HepG2 (cell line): ENCODE data around the gene CRADD. TPM values are rescaled to one million over a fixed set of nuclear protein-coding genes. Genes with fewer than 3 reads are reported as not detected.

Experiments used
- ATAC-seq: fragments of 200-7000 bp; cut with Tn5 transposase; 3 replicates; pipeline ENCODE4 v1.9.1; 2020; ENCODE audit warnings: mild to moderate bottlenecking, moderate library complexity
- BruUV-seq: library from RNA; stranded (reverse); fragments of 400-500 nt; replicated peaks from 2 replicates; lab custom pipeline; 2021; lab: Mats Ljungman, UMichigan
- CTCF ChIA-PET: fragments of 300-600 bp; formaldehyde crosslinking; extraction: SDS; loops from one replicate; lab custom pipeline; 2021; ENCODE audit warnings: low total read pairs, inconsistent platforms, low intra/inter-chr PET ratio; lab: Yijun Ruan, JAX
- POLR2A ChIA-PET: fragments of 350-600 bp; sonication (Branson Sonifier 250); formaldehyde crosslinking; loops from one replicate; lab custom pipeline; 2020; ENCODE audit warnings: antibody characterized with exemption, inconsistent platforms; lab: Yijun Ruan, JAX
- DNase-seq: peaks from one replicate; pipeline ENCODE4 v3.0.0-alpha.2; 2015; ENCODE audit warnings: low spot score
- FAIRE-seq: peaks from 3 replicates; lab custom pipeline; 2011; peaks lifted over from hg19 to GRCh38; lab: Jason Lieb, UNC
- H2AFZ ChIP-seq: one replicate; pipeline ENCODE4 v1.6.1; 2011; ENCODE audit warnings: low read length, inconsistent platforms
- H3K27ac ChIP-seq: fragments of 300-600 bp; 3 replicates; pipeline ENCODE4 v1.8.0; 2011; ENCODE audit warnings: mixed run types, mild to moderate bottlenecking, mixed read lengths, low read length, inconsistent platforms; ENCODE audit not compliant: insufficient read depth; ENCODE audit errors: extremely low read length
- H3K27me3 ChIP-seq, 2 experiments: fragments of 200-600 bp in 1 of 2; 2 replicates in 1 of 2; 3 replicates in 1 of 2; pipeline versions ENCODE4 v1.6.0 to v1.8.0; 2011; ENCODE audit warnings: low read length in 2 of 2, mild to moderate bottlenecking in 2 of 2, moderate library complexity in 2 of 2, inconsistent platforms in 1 of 2; ENCODE audit not compliant: insufficient read depth in 2 of 2, control insufficient read depth in 1 of 2
- H3K36me3 ChIP-seq, 2 experiments: fragments of 200-600 bp in 1 of 2; replicated peaks in 1 of 2; 2 replicates in 1 of 2; 3 replicates in 1 of 2; pipeline versions ENCODE4 v1.5.1 to v1.8.0; 2011; ENCODE audit warnings: low read length in 2 of 2, inconsistent platforms in 1 of 2; ENCODE audit not compliant: insufficient read depth in 2 of 2, control insufficient read depth in 1 of 2
- H3K4me1 ChIP-seq: 2 replicates; pipeline ENCODE4 v1.5.1; 2012; ENCODE audit warnings: low read length, inconsistent platforms; ENCODE audit not compliant: insufficient read depth
- H3K4me2 ChIP-seq: 2 replicates; pipeline ENCODE4 v1.6.0; 2011; ENCODE audit warnings: low read depth, low read length, inconsistent platforms
- H3K4me3 ChIP-seq, 3 experiments: fragments of 200-600 bp in 1 of 3; sonication (generic), shearing (Covaris generic) in 1 of 3; replicated peaks in 1 of 3; 2 replicates each; pipeline ENCODE4 v1.5.1; 2011 to 2016; ENCODE audit warnings: low read length in 3 of 3, inconsistent platforms in 2 of 3, low read depth in 2 of 3, mild to moderate bottlenecking in 2 of 3, control low read depth in 1 of 3, mixed read lengths in 1 of 3; ENCODE audit not compliant: insufficient read depth in 1 of 3
- H3K79me2 ChIP-seq: one replicate; pipeline ENCODE4 v1.6.1; 2011; ENCODE audit warnings: low read length, inconsistent platforms; ENCODE audit not compliant: insufficient read depth
- H3K9ac ChIP-seq: 2 replicates; pipeline ENCODE4 v1.6.0; 2011; ENCODE audit warnings: mild to moderate bottlenecking, low read depth, low read length, inconsistent platforms; ENCODE audit not compliant: insufficient read depth
- H3K9me3 ChIP-seq: 2 replicates; pipeline ENCODE4 v1.5.1; 2012; ENCODE audit warnings: mild to moderate bottlenecking, low read length
- H4K20me1 ChIP-seq: 2 replicates; pipeline ENCODE4 v1.6.0; 2011; ENCODE audit warnings: inconsistent platforms, mild to moderate bottlenecking, low read length, moderate library complexity; ENCODE audit not compliant: insufficient read depth
- FIP1L1 ChIP-seq: fragments of 200-400 bp; formaldehyde crosslinking; IDR thresholded peaks from 2 replicates; pipeline ENCODE4 v1.6.1; 2018; ENCODE audit warnings: low read depth, mild to moderate bottlenecking, low read length, moderate library complexity, borderline replicate concordance; ENCODE audit not compliant: insufficient read depth
- KLF11 ChIP-seq: IDR thresholded peaks from 2 replicates; pipeline ENCODE4 v1.6.1; 2016; ENCODE audit warnings: missing compliant biosample characterization
- POGZ ChIP-seq: sonication (generic); formaldehyde crosslinking; IDR thresholded peaks from 2 replicates; pipeline ENCODE4 v1.4.0; 2020; ENCODE audit warnings: mild to moderate bottlenecking, missing genetic modification reagents
- RFX1 ChIP-seq: fragments of 450-650 bp; IDR thresholded peaks from 2 replicates; pipeline ENCODE4 v1.6.1; 2017
- SP5 ChIP-seq: IDR thresholded peaks from 2 replicates; pipeline ENCODE4 v1.6.1; 2016; ENCODE audit warnings: low read depth, borderline replicate concordance
- STAG1 ChIP-seq: sonication (generic); formaldehyde crosslinking; IDR thresholded peaks from 2 replicates; pipeline ENCODE4 v1.4.0; 2020; ENCODE audit warnings: missing genetic modification reagents
- TCF7 ChIP-seq: sonication (generic); IDR thresholded peaks from 2 replicates; pipeline ENCODE4 v1.6.1; 2016; ENCODE audit warnings: antibody characterized with exemption, low read depth
- U2AF1 ChIP-seq: fragments of 200-400 bp; formaldehyde crosslinking; optimal IDR thresholded peaks from 2 replicates; pipeline ENCODE3; 2017; ENCODE audit warnings: mild to moderate bottlenecking, low read depth, low read length
- ZNF251 ChIP-seq: sonication (generic); formaldehyde crosslinking; IDR thresholded peaks from 2 replicates; pipeline ENCODE4 v1.9.0; 2021; ENCODE audit warnings: mild to moderate bottlenecking, missing genetic modification reagents
- ZNF468 ChIP-seq: sonication (generic); formaldehyde crosslinking; IDR thresholded peaks from 2 replicates; pipeline ENCODE4 v1.8.0; 2022; ENCODE audit warnings: mild to moderate bottlenecking, moderate library complexity, missing genetic modification reagents
- ZNF614 ChIP-seq: IDR thresholded peaks from 2 replicates; pipeline ENCODE4 v1.6.1; 2018; ENCODE audit warnings: missing biosample characterization, missing genetic modification reagents, inconsistent platforms, borderline replicate concordance
- ZNF709 ChIP-seq: sonication (generic); formaldehyde crosslinking; IDR thresholded peaks from 2 replicates; pipeline ENCODE4 v1.5.0; 2020; ENCODE audit warnings: mild to moderate bottlenecking, missing genetic modification reagents
- WGBS: methylation state at CpG from one replicate; pipeline ENCODE4 v1.1.6; 2017; ENCODE audit warnings: low lambda C conversion rate; 5-methylcytosine and 5-hydroxymethylcytosine counted together
- in situ Hi-C: cut with HindIII; loops from 2 replicates; pipeline ENCODE4 v1.10.0; 2017; ENCODE audit warnings: low pct_unique_long_range_greater_than_20kb; ENCODE audit not compliant: extremely low pct_ligation_motif_present
- intact Hi-C: fragments of 100-400 bp; cut with micrococcal nuclease; formaldehyde crosslinking; loops from one replicate; pipeline ENCODE4 v1.10.0; 2022; ENCODE audit not compliant: unreplicated experiment
- polyA plus RNA-seq, 8 experiments: library from polyadenylated mRNA; depleted of rRNA in 3 of 8; stranded (reverse) in 7 of 8; unstranded in 1 of 8; fragments of >200 nt; fragmentation: Illumina TruSeq in 4 of 8; extraction: Trizol in 4 of 8; gene quantifications; 2 replicates each; pipeline versions ENCODE4 v1.2.1 to v1.2.3, GENCODE V29; 2011 to 2016; ENCODE audit warnings: low read depth in 4 of 8, missing spikeins in 1 of 8, mixed read lengths in 1 of 8; ENCODE audit not compliant: insufficient read depth in 1 of 8
- total RNA-seq, 5 experiments: library from RNA; depleted of rRNA; stranded (reverse); fragments of >200 nt; fragmentation: Illumina TruSeq; extraction: Trizol; gene quantifications; 2 replicates each; pipeline ENCODE4 v1.2.3, GENCODE V29; 2016; ENCODE audit warnings: low read depth in 1 of 5
- TF ChIP-seq, protein P1 (sequence below): IDR thresholded peaks from 2 replicates; pipeline ENCODE4 v1.6.1; 2012; ENCODE audit warnings: low read length, improper control_type of control experiment
- TF ChIP-seq, protein P2 (sequence below): IDR thresholded peaks from 2 replicates; pipeline ENCODE4 v1.6.1; 2016

The CRADD gene
- total and polyA plus RNA-seq, 2 of the 13 experiments (the other 11 are each of a cell fraction or from before 2014, with no cell fraction given) = 12.4 to 18.8 TPM

DNA sequence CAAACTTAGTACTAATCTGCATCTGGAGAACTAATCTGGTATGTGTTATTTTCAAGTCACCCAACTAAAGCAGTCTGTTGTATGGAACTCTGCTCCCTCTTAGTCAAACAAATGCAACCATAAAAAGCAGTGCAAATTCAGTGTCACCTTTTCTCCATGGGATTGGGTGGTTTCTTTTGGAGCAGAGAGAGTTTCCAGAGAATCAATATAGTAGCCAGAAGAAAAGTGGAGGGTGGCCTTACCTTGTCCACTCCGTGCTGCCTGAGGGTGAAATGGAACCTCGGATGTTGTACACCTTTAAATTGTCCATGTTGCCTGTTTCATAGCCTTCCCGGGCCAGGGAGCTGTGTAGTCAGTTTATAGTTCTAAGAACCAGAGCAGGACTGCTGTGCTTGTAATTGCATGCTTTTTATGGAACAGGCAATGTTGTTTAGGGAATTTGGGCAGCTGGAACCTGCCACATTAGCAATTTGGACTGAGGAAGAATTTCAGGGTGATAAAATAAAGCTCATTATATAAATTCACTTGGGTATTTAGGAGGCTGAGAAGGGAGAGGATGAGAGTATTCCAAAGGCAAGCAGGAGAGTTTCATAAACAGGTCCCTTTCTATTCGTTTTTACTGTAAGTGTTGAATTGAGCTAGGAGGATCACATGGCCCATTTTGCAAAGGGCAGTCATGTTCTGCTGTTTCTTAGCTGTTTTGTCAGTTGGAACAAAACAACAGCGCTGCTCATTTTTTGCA is 60.5 kb downstream of the CRADD start:
- H3K27ac ChIP-seq = no peak overlapping the region
- CTCF ChIA-PET = no interaction called here

DNA sequence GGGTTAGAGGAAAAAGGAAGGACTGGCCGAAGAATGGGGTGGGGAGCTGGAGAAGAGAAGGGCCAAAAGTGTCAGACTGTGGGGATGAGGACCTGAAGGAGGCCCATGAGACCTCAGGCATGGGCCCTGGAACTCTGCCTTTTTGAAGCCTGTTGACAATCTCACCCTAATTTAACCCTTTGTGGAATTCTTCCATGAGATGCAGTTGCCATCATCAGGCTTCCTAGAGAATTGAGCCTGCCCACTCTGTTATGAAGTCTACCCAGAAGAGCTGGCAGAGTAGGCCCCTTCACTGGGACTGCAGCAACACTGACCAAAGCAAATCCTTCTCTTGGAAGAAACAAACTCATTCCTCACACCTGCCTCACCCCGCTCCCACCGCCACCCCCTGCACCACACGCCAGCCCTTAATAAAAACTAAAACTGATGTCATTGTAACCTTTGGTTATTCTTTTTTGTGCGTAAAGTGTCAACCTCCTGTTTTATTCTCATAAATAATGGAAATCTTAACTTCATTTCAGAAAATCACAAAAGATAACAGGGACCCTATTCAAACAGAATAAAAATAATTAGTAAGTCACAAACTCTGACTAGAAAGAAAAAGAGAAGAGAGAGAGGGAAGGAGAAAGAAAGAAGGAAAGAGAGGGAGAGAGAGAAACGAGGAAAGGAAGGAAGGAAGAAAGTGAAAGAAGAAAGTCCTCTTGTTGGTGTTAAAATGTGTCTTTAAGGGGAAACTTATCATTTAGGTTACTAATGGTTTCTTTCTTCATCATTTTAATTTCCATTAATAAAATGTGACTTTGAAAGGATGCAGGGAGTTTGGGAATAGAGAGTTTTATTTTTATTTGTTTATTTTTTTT is 61.3 kb downstream of the CRADD start:
- H2AFZ ChIP-seq = no peak overlapping the region
- ChIA-PET CTCF (no interaction called here), POLR2A (no interaction called here)
- no peaks in the 10 kb centered on the region for H3K9me3 ChIP-seq
- no peaks in the 10 kb centered on the region for H3K79me2 ChIP-seq
- 96% methylated on average over 6 of the region's 6 CpGs for WGBS
- H3K27ac ChIP-seq = no peak overlapping the region
- H4K20me1 ChIP-seq = no peaks in the 10 kb centered on the region
- H3K4me2 ChIP-seq = no peak overlapping the region
- ATAC-seq (no peak), FAIRE-seq (no peak), DNase-seq (no peak)
- intact Hi-C loops (no loop called here), in situ Hi-C loops (no loop called here)
- no TSS peak for BruUV-seq
- H3K27me3 ChIP-seq = no peaks in the 10 kb centered on the region
- no peaks in the 10 kb centered on the region for H3K36me3 ChIP-seq
- H3K4me3 ChIP-seq = no peak overlapping the region
- no peak overlapping the region for H3K9ac ChIP-seq
- H3K4me1 ChIP-seq = peaks cover 39% of the 10 kb centered on the region
- TF ChIP-seq, protein P1, sequence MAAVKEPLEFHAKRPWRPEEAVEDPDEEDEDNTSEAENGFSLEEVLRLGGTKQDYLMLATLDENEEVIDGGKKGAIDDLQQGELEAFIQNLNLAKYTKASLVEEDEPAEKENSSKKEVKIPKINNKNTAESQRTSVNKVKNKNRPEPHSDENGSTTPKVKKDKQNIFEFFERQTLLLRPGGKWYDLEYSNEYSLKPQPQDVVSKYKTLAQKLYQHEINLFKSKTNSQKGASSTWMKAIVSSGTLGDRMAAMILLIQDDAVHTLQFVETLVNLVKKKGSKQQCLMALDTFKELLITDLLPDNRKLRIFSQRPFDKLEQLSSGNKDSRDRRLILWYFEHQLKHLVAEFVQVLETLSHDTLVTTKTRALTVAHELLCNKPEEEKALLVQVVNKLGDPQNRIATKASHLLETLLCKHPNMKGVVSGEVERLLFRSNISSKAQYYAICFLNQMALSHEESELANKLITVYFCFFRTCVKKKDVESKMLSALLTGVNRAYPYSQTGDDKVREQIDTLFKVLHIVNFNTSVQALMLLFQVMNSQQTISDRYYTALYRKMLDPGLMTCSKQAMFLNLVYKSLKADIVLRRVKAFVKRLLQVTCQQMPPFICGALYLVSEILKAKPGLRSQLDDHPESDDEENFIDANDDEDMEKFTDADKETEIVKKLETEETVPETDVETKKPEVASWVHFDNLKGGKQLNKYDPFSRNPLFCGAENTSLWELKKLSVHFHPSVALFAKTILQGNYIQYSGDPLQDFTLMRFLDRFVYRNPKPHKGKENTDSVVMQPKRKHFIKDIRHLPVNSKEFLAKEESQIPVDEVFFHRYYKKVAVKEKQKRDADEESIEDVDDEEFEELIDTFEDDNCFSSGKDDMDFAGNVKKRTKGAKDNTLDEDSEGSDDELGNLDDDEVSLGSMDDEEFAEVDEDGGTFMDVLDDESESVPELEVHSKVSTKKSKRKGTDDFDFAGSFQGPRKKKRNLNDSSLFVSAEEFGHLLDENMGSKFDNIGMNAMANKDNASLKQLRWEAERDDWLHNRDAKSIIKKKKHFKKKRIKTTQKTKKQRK = no peak
- TF ChIP-seq, protein P2, sequence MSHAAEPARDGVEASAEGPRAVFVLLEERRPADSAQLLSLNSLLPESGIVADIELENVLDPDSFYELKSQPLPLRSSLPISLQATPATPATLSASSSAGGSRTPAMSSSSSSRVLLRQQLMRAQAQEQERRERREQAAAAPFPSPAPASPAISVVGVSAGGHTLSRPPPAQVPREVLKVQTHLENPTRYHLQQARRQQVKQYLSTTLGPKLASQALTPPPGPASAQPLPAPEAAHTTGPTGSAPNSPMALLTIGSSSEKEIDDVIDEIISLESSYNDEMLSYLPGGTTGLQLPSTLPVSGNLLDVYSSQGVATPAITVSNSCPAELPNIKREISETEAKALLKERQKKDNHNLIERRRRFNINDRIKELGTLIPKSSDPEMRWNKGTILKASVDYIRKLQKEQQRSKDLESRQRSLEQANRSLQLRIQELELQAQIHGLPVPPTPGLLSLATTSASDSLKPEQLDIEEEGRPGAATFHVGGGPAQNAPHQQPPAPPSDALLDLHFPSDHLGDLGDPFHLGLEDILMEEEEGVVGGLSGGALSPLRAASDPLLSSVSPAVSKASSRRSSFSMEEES (CRISPR knock-in tag) = no peak
- TF ChIP-seq FIP1L1 (no peak), STAG1 (CRISPR knock-in tag) (no peak), U2AF1 (no peak), ZNF614 (CRISPR knock-in tag) (no peak), ZNF709 (CRISPR knock-in tag) (no peak), SP5 (no peak), ZNF468 (CRISPR knock-in tag) (no peak), ZNF251 (CRISPR knock-in tag) (no peak), TCF7 (no peak)

More for the DNA sequence above, 60.5 kb downstream of the CRADD start:
- WGBS = 62% methylated on average over 5 of the region's 5 CpGs
- no peak for DNase-seq
- Histone ChIP-seq H3K9ac (no peak overlapping the region), H3K27me3 (no peaks in the 10 kb centered on the region), H4K20me1 (no peaks in the 10 kb centered on the region), H3K9me3 (no peaks in the 10 kb centered on the region), H3K4me3 (no peak overlapping the region), H2AFZ (no peak overlapping the region), H3K4me1 (peaks cover 31% of the 10 kb centered on the region), H3K4me2 (no peak overlapping the region), H3K79me2 (no peaks in the 10 kb centered on the region), H3K36me3 (no peaks in the 10 kb centered on the region)
- intact Hi-C loops (no loop called here), in situ Hi-C loops (no loop called here)
- POLR2A ChIA-PET = no interaction called here
- TF ChIP-seq KLF11 (CRISPR knock-in tag) (no peak), POGZ (no peak), RFX1 (no peak)
- no peak for FAIRE-seq
- ATAC-seq = no peak
- no TSS peak for BruUV-seq
